ENCODE measurements around the gene DMPK. TPM values are rescaled to one million over a fixed set of nuclear protein-coding genes. Genes with fewer than 3 reads are reported as not detected.
A peak's percentile ranks its signal among the peaks of the same experiment; 100 is the strongest.

DMPK gene
- total and polyA plus RNA-seq, 9 of the 15 experiments (the other 6 are each of a cell fraction or from before 2014, with no cell fraction given), result 0.24 to 31.3 (median 7.3) TPM

GRCh38 chr19:45824041-45824471 lies 41.8 kb upstream of the DMPK start:
- Histone ChIP-seq H3K79me2 (ENCODE audit: control insufficient read depth, insufficient read depth, low read length) (no peaks in the 10 kb centered on the region), H3K9ac (ENCODE audit: insufficient read depth in 1 of 2, low read depth in 2 of 2, low read length in 2 of 2) (no peak overlapping the region), H3K9me1 (ENCODE audit: control insufficient read depth, insufficient read depth, low read length) (peaks cover 8% of the 10 kb centered on the region), H3K4me2 (ENCODE audit: insufficient read depth, low read length) (no peak overlapping the region), H3K4me1 (replicated peaks in 1 of 2; ENCODE audit: control insufficient read depth in 2 of 2, insufficient read depth in 2 of 2, low read length in 2 of 2) (peaks cover 0 to 14% of the 10 kb centered on the region in 2 experiments; a peak in 1 of 5 replicates), H3K4me3 (no peak overlapping the region), H3K27me3 (ENCODE audit: control insufficient read depth in 2 of 2, insufficient read depth in 2 of 2, low read length in 2 of 2) (no peaks in the 10 kb centered on the region), H3K36me3 (ENCODE audit: control insufficient read depth, insufficient read depth, low read length) (peaks cover 93% of the 10 kb centered on the region; the same call in 2 of the 3 replicates), H2AFZ (ENCODE audit: low read depth, low read length) (no peak overlapping the region), H4K20me1 (replicated peaks; ENCODE audit: control insufficient read depth, insufficient read depth, low read length) (0 out of 2 replicates have a peak, but pooled peaks cover 13% of the 10 kb centered on the region), H3K27ac (ENCODE audit: extremely low read depth, low read depth, low read length) (no peak overlapping the region), H3K9me3 (replicated peaks; ENCODE audit: control insufficient read depth, insufficient read depth, low read depth, low read length) (no peaks in the 10 kb centered on the region)
- DNase-seq (ENCODE audit: extremely low read depth in 1 of 4, low spot score in 3 of 4), result no peak
- in situ Hi-C loops (cut with MboI) (no loop called here), intact Hi-C loops (cut with micrococcal nuclease) (no loop called here)
- POLR2A ChIA-PET, result interaction anchor here (0.6 to 1.3 kb wide), 4 partner anchors 11 to 138 kb away, joined by 3 to 4 read pairs (median 3); no protein-coding TSS in a partner anchor
- 85% methylated on average over 10 of the region's 12 CpGs for WGBS (ENCODE audit: insufficient coverage, low coverage, missing lambda C conversion rate)
- ATAC-seq, result no peak
- TF ChIP-seq SFPQ (IDR thresholded peaks at IDR 0.05; ENCODE audit: low read depth, low read length) (no peak), TSHZ1 (CRISPR knock-in tag; IDR thresholded peaks at IDR 0.05) (no peak), HDAC1 (IDR thresholded peaks at IDR 0.05) (no peak), ARHGAP35 (IDR thresholded peaks at IDR 0.05; ENCODE audit: partially characterized antibody) (no peak), HBP1 (CRISPR knock-in tag; IDR thresholded peaks at IDR 0.05) (no peak), POLR2G (IDR thresholded peaks at IDR 0.05; ENCODE audit: low read depth, low read length) (peak; percentile 62)
- FAIRE-seq, result no peak
- CTCF ChIA-PET (ENCODE audit: low intra/inter-chr PET ratio), result no interaction called here
- BruUV-seq (replicated peaks), result no TSS peak

Measured in K562 (cell line).